Trophoblast cell (in vitro differentiated cells and primary cell): ENCODE results near the gene SEC24C.
"Not testable (repeated sequence)": the region's sequence is repeated elsewhere in the genome, so short reads cannot be mapped to it uniquely, and the experiment has no call there.

ENCODE experiments used
- DNase-seq, 2 donors: peaks; one replicate each; pipeline ENCODE4 v3.0.0-alpha.2; 2016
- H2AFZ ChIP-seq: 2 replicates; pipeline ENCODE4 v1.6.1; 2013; ENCODE audit warnings: low read length, moderate library complexity, mild to moderate bottlenecking; ENCODE audit not compliant: insufficient read depth, poor library complexity
- H2AK5ac ChIP-seq: 2 replicates; pipeline ENCODE4 v1.6.1; 2013; ENCODE audit warnings: mild to moderate bottlenecking, low read length
- H2BK120ac ChIP-seq: 2 replicates; pipeline ENCODE4 v1.6.1; 2013; ENCODE audit warnings: low read length, mild to moderate bottlenecking, moderate library complexity; ENCODE audit not compliant: insufficient read depth, poor library complexity
- H2BK12ac ChIP-seq: 2 replicates; pipeline ENCODE4 v1.6.1; 2013; ENCODE audit warnings: mild to moderate bottlenecking, low read length, moderate library complexity
- H2BK5ac ChIP-seq: 2 replicates; pipeline ENCODE4 v1.6.1; 2013; ENCODE audit warnings: low read length, low read depth, moderate library complexity, mild to moderate bottlenecking; ENCODE audit not compliant: poor library complexity
- H3K14ac ChIP-seq: 2 replicates; pipeline ENCODE4 v1.6.1; 2013; ENCODE audit warnings: mild to moderate bottlenecking, low read length
- H3K18ac ChIP-seq: 2 replicates; pipeline ENCODE4 v1.6.1; 2013; ENCODE audit warnings: mild to moderate bottlenecking, low read length
- H3K23ac ChIP-seq: 2 replicates; pipeline ENCODE4 v1.6.1; 2013; ENCODE audit warnings: low read length
- H3K27ac ChIP-seq: 2 replicates; pipeline ENCODE4 v1.5.1; 2013; ENCODE audit warnings: low read depth, mild to moderate bottlenecking, inconsistent platforms, low read length, moderate library complexity
- H3K27me3 ChIP-seq: 2 replicates; pipeline ENCODE4 v1.6.1; 2013; ENCODE audit warnings: inconsistent platforms, mild to moderate bottlenecking, low read length, moderate library complexity; ENCODE audit not compliant: insufficient read depth
- H3K36me3 ChIP-seq, 2 experiments: 1 replicate in 1 of 2; 2 replicates in 1 of 2; pipeline ENCODE4 v1.6.1; 2013; ENCODE audit warnings: low read length in 2 of 2, mild to moderate bottlenecking in 2 of 2, moderate library complexity in 1 of 2; ENCODE audit not compliant: insufficient read depth in 2 of 2, control insufficient read depth in 1 of 2
- H3K4ac ChIP-seq: 2 replicates; pipeline ENCODE4 v1.6.1; 2013; ENCODE audit warnings: low read depth, mild to moderate bottlenecking, low read length, moderate library complexity
- H3K4me1 ChIP-seq, 2 experiments: 1 replicate in 1 of 2; 2 replicates in 1 of 2; pipeline ENCODE4 v1.6.1; 2013; ENCODE audit warnings: low read length in 2 of 2, mild to moderate bottlenecking in 2 of 2, moderate library complexity in 1 of 2; ENCODE audit not compliant: insufficient read depth in 2 of 2, control insufficient read depth in 1 of 2
- H3K4me2 ChIP-seq: 2 replicates; pipeline ENCODE4 v1.6.1; 2013; ENCODE audit warnings: inconsistent platforms, mild to moderate bottlenecking, low read length, moderate library complexity
- H3K4me3 ChIP-seq: 2 replicates; pipeline ENCODE4 v1.5.1; 2013; ENCODE audit warnings: mild to moderate bottlenecking, low read depth, low read length, inconsistent platforms
- H3K79me1 ChIP-seq: one replicate; pipeline ENCODE4 v1.6.1; 2013; ENCODE audit warnings: low read length
- H3K79me2 ChIP-seq: 2 replicates; pipeline ENCODE4 v1.6.1; 2013; ENCODE audit warnings: low read length, mild to moderate bottlenecking; ENCODE audit not compliant: control insufficient read depth, insufficient read depth, poor library complexity
- H3K9ac ChIP-seq: 2 replicates; pipeline ENCODE4 v1.6.1; 2013; ENCODE audit warnings: mild to moderate bottlenecking, low read length
- H3K9me3 ChIP-seq: 2 replicates; pipeline ENCODE4 v1.6.1; 2013; ENCODE audit warnings: low read depth, mild to moderate bottlenecking, control low read depth, inconsistent platforms, low read length; ENCODE audit not compliant: insufficient read depth
- H4K12ac ChIP-seq: 2 replicates; pipeline ENCODE4 v1.6.1; 2013; ENCODE audit warnings: low read depth, mild to moderate bottlenecking, low read length, moderate library complexity
- H4K8ac ChIP-seq: 2 replicates; pipeline ENCODE4 v1.6.1; 2013; ENCODE audit warnings: low read depth, mild to moderate bottlenecking, low read length, moderate library complexity
- H4K91ac ChIP-seq: one replicate; pipeline ENCODE4 v1.6.1; 2013; ENCODE audit warnings: low read depth, mild to moderate bottlenecking, low read length, moderate library complexity
- WGBS: extraction: QIAGEN DNeasy Blood & Tissue Kit; methylation state at CpG from one replicate; pipeline ENCODE4 v1.1.7; 2013; ENCODE audit warnings: missing lambda C conversion rate; ENCODE audit not compliant: insufficient read length, insufficient coverage; ENCODE audit errors: extremely low coverage; 5-methylcytosine and 5-hydroxymethylcytosine counted together

The SEC24C gene

GRCh38 chr10:73698819-73699218 lies 45.4 kb upstream of the SEC24C start:
- H3K4me1 ChIP-seq, H3K27ac ChIP-seq, H2BK12ac ChIP-seq, DNase-seq, H2BK120ac ChIP-seq, H4K91ac ChIP-seq, H3K9ac ChIP-seq, H3K4me2 ChIP-seq, H3K79me2 ChIP-seq, H3K4ac ChIP-seq, H3K4me3 ChIP-seq, H2AFZ ChIP-seq, H3K14ac ChIP-seq, H3K23ac ChIP-seq, H2BK5ac ChIP-seq, H3K27me3 ChIP-seq, H3K36me3 ChIP-seq, H4K8ac ChIP-seq, H2AK5ac ChIP-seq, H3K18ac ChIP-seq, H3K9me3 ChIP-seq, H4K12ac ChIP-seq, H3K79me1 ChIP-seq: not testable (repeated sequence)
- WGBS = no CpG with 5 or more reads among the region's 2 CpGs

GRCh38 chr10:73703924-73704323 lies 40.2 kb upstream of the SEC24C start:
- not testable (repeated sequence) for H3K9ac ChIP-seq, H2BK5ac ChIP-seq, H3K4ac ChIP-seq, H4K91ac ChIP-seq, H2BK120ac ChIP-seq, H2BK12ac ChIP-seq, H3K23ac ChIP-seq, H4K8ac ChIP-seq, H3K79me1 ChIP-seq, H3K9me3 ChIP-seq, H4K12ac ChIP-seq, H3K14ac ChIP-seq, H3K4me3 ChIP-seq, H3K4me1 ChIP-seq, H3K27me3 ChIP-seq, H3K18ac ChIP-seq, H3K4me2 ChIP-seq, H3K79me2 ChIP-seq, H3K36me3 ChIP-seq, H2AK5ac ChIP-seq, H3K27ac ChIP-seq, H2AFZ ChIP-seq, DNase-seq

GRCh38 chr10:73705506-73706072 lies 38.6 kb upstream of the SEC24C start:
- not testable (repeated sequence) for H3K27ac ChIP-seq, H3K9ac ChIP-seq, H3K4me1 ChIP-seq, H4K12ac ChIP-seq, H3K4ac ChIP-seq, H2BK120ac ChIP-seq, H3K4me2 ChIP-seq, H3K23ac ChIP-seq, DNase-seq, H4K8ac ChIP-seq, H2BK12ac ChIP-seq, H2AK5ac ChIP-seq, H3K9me3 ChIP-seq, H3K27me3 ChIP-seq, H3K14ac ChIP-seq, H3K18ac ChIP-seq, H2AFZ ChIP-seq, H2BK5ac ChIP-seq, H3K79me1 ChIP-seq, H3K36me3 ChIP-seq, H3K4me3 ChIP-seq, H3K79me2 ChIP-seq, H4K91ac ChIP-seq
- WGBS = no CpG with 5 or more reads among the region's 1 CpG

DNA sequence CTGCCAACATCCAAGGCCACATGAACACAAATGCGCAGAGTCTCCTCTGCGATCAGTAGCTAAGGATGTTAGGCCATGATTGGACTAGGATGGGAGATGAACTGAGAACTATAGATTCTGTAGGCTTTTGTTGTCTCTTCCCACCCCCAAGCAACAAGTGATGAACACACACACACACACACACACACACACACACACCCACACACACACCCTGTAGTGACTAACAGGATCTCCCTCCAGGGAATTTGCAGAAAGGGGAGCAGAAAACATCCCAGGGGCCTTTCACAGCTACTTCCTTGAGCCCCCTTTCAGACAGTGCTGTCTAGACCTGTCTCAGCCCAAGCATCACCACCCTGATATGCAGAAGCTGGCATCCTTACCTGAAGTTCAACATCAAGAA lies 37.7 kb upstream of the SEC24C start:
- not testable (repeated sequence) for H3K4me3 ChIP-seq, H3K14ac ChIP-seq, H4K8ac ChIP-seq, H3K4ac ChIP-seq, H3K36me3 ChIP-seq, H3K18ac ChIP-seq, H2BK120ac ChIP-seq, H3K9ac ChIP-seq, H4K12ac ChIP-seq, H2BK5ac ChIP-seq, H2AFZ ChIP-seq, H3K4me1 ChIP-seq, DNase-seq, H2AK5ac ChIP-seq, H3K79me1 ChIP-seq, H3K79me2 ChIP-seq, H3K9me3 ChIP-seq, H3K27me3 ChIP-seq, H2BK12ac ChIP-seq, H3K4me2 ChIP-seq, H3K27ac ChIP-seq, H4K91ac ChIP-seq, H3K23ac ChIP-seq
- WGBS = no CpG with 5 or more reads among the region's 2 CpGs
